Adrenal gland (tissue), 5 donors: ENCODE results near the gene HYAL4.

ENCODE experiments used
- CTCF ChIP-seq, 6 experiments: fragments of 450-650 bp in 4 of 6; fragments of 200-600 bp in 2 of 6; sonication (generic) in 1 of 6; IDR thresholded peaks; 1 replicate in 5 of 6; 2 replicates in 1 of 6; pipeline versions ENCODE4 v1.5.1 to v1.8.0; 2016 to 2021; ENCODE audit warnings: antibody characterized with exemption in 6 of 6, mild to moderate bottlenecking in 2 of 6, moderate library complexity in 1 of 6
- POLR2A ChIP-seq, 2 donors: fragments of 450-650 bp; IDR thresholded peaks; one replicate each; pipeline ENCODE4 v1.6.1; 2017; ENCODE audit warnings: antibody characterized with exemption in 2 of 2, mild to moderate bottlenecking in 2 of 2, moderate library complexity in 1 of 2
- donor health status: DM: no; HTN: no; CAD: no.

- no peak for TF ChIP-seq CTCF (IDR thresholded peaks at IDR 0.05)
- TF ChIP-seq POLR2A (IDR thresholded peaks at IDR 0.05) = no peak
These were observed 20.8 kb upstream of the HYAL4 start for GRCh38 chr7:123823898-123824753.
